Subcutaneous adipose tissue (tissue), 4 donors: ENCODE results near the gene GABBR2. TPM values are rescaled to one million over a fixed set of nuclear protein-coding genes. Genes with fewer than 3 reads are reported as not detected.

Experiments
- CTCF ChIP-seq: fragments of 450-650 bp; IDR thresholded peaks from one replicate; pipeline ENCODE4 v1.5.1; 2016; ENCODE audit warnings: low read depth, mild to moderate bottlenecking, control low read depth, antibody characterized with exemption, moderate library complexity
- total RNA-seq, 4 donors: library from RNA; depleted of rRNA; stranded (reverse); fragments of >200 nt; gene quantifications; one replicate each; pipeline ENCODE4 v1.1.0, GENCODE V29; 2016

Gene GABBR2
- total RNA-seq, 4 donors from 2014 or later: not detected

DNA sequence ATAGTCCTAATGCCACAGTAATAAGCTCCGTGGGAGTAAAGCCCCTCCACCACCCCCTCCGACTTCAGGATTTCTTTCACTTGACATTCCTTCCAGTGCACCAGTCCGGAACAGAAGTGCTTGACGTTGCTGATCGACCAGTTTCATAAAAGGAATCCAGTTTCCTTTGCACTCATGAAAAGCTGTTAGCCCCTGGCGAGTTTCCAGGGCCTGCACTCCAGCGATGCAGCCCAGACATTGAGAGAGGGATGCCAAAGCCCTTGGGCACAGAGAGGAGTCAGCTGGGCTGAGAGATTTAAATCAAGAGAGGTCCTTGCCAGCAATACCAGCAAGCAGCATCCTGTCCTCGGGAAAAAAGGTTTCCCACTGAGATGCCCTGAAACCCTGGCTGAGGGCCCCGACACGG is 170.1 kb downstream of the GABBR2 start:
- no peak for TF ChIP-seq CTCF

DNA sequence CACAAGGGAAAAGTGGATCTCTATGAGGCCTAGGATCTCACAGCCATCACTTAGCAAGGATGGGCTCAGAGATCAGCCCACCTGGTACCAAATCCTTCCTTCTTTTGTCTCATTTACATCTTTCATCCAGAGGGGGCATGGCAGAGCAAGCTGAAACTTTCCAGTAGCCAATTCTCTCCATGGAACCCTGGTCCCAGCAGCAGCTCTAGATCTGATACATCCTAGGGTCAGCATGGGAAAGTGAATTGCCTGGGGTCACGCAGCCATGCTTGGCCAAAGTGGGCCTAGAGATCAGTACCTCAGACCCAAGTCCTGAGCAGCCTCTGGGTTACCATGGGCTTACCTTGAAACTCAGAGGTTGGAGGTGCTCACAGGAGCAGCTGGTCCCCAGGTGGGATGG is 170.5 kb downstream of the GABBR2 start:
- TF ChIP-seq CTCF: no peak

GRCh38 chr9:98536542-98537173 is 172.1 kb downstream of the GABBR2 start:
- no peak for TF ChIP-seq CTCF

- TF ChIP-seq CTCF: no peak
Observed at GRCh38 chr9:98533866-98534265, 174.9 kb downstream of the GABBR2 start.

DNA sequence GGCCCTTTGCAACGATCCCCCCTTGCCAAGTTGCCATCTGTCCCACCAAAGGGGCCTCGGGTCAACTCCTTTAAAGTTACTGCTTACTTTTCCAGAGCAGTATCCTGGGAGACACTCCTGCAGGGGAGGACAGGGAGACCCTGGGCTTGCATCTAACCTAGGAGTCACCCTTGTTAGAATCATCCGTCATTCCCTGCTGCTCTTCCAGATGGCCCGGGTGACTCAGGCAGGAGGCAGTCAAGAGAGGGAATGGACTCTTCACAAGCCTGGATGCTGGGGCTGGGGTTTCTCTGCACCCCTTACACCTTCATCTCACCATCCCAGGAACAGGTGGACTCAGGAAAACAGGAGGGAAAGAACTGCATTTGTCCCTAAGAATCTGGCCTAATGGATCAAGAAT is 175.6 kb downstream of the GABBR2 start:
- no peak for TF ChIP-seq CTCF

DNA sequence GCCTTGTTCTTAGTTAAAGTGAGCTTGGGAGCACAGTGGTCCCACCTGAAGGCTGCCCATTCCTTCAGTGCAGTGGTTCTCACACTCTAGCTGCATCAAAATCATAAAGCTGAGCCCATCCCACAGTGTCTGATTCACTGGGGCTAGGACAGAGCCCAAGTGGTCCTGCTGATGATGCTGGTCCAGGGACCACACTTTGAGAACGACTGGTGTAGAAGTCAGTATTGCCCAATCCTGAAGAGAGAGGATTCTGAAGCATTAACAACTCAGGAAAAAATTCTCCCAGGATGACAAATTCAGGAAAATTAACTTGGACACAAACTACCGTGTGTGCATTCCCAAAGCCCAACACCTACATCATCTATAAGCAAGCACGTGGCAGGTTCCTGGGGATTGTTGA is 176.2 kb downstream of the GABBR2 start:
- TF ChIP-seq CTCF: no peak

GRCh38 chr9:98532147-98532546 is 176.6 kb downstream of the GABBR2 start:
- no peak for TF ChIP-seq CTCF
